ENCODE measurements around the gene METRNL. TPM values are rescaled to one million over a fixed set of nuclear protein-coding genes. Genes with fewer than 3 reads are reported as not detected.

Gene METRNL
- total RNA-seq (2021; ENCODE audit: unreplicated experiment) (58.7 TPM), Bru-seq, nascent RNA (percentile 61 among the genes with signal in this experiment), BruChase-seq, experiment 1, labeled RNA remaining after a 6-hour chase (percentile 64 among the genes with signal in this experiment), BruChase-seq, experiment 2, labeled RNA remaining after a 2-hour chase (percentile 66 among the genes with signal in this experiment)
- polyA plus RNA-seq (2012): 89.0 and 104 TPM in 2 replicates
- long read RNA-seq, transcript METRNL-201 (4 exons, 1,605 nt): major isoform, 66 of 79 reads
- long read RNA-seq, partial matches to known transcripts: 0 of 79 reads
- long read RNA-seq, other reads (novel, unspliced or antisense): 10 of 79 reads

- intact Hi-C loops (cut with micrococcal nuclease): no loop called here
- peak within 1 kb of the TSS; percentile 74 for H3K9ac ChIP-seq (ENCODE audit: low read length)
- TF ChIP-seq, protein P1, sequence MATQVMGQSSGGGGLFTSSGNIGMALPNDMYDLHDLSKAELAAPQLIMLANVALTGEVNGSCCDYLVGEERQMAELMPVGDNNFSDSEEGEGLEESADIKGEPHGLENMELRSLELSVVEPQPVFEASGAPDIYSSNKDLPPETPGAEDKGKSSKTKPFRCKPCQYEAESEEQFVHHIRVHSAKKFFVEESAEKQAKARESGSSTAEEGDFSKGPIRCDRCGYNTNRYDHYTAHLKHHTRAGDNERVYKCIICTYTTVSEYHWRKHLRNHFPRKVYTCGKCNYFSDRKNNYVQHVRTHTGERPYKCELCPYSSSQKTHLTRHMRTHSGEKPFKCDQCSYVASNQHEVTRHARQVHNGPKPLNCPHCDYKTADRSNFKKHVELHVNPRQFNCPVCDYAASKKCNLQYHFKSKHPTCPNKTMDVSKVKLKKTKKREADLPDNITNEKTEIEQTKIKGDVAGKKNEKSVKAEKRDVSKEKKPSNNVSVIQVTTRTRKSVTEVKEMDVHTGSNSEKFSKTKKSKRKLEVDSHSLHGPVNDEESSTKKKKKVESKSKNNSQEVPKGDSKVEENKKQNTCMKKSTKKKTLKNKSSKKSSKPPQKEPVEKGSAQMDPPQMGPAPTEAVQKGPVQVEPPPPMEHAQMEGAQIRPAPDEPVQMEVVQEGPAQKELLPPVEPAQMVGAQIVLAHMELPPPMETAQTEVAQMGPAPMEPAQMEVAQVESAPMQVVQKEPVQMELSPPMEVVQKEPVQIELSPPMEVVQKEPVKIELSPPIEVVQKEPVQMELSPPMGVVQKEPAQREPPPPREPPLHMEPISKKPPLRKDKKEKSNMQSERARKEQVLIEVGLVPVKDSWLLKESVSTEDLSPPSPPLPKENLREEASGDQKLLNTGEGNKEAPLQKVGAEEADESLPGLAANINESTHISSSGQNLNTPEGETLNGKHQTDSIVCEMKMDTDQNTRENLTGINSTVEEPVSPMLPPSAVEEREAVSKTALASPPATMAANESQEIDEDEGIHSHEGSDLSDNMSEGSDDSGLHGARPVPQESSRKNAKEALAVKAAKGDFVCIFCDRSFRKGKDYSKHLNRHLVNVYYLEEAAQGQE (IDR thresholded peaks at IDR 0.05; ENCODE audit: low read depth): no peak
- TF ChIP-seq FOSL1 (IDR thresholded peaks at IDR 0.05; ENCODE audit: low read depth): no peak
- peak; percentile 92 for TF ChIP-seq POLR2AphosphoS5 (IDR thresholded peaks at IDR 0.05; ENCODE audit: low read depth, low read length)
- no peak for TF ChIP-seq SIN3A (IDR thresholded peaks at IDR 0.05; ENCODE audit: low read depth)
- no peak for TF ChIP-seq CBX3 (IDR thresholded peaks at IDR 0.05; ENCODE audit: low read depth)
- no peak for TF ChIP-seq EZH2 (IDR thresholded peaks at IDR 0.05)
- TF ChIP-seq, protein P2, sequence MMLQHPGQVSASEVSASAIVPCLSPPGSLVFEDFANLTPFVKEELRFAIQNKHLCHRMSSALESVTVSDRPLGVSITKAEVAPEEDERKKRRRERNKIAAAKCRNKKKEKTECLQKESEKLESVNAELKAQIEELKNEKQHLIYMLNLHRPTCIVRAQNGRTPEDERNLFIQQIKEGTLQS (IDR thresholded peaks at IDR 0.05): no peak
- TF ChIP-seq TCF7L2 (IDR thresholded peaks at IDR 0.05; ENCODE audit: borderline replicate concordance, extremely low read depth, insufficient read depth, insufficient read length): peak; percentile 44
- no peak for TF ChIP-seq EZH2phosphoT487 (IDR thresholded peaks at IDR 0.05; ENCODE audit: borderline replicate concordance)
- TF ChIP-seq SRF (IDR thresholded peaks at IDR 0.05; ENCODE audit: low read depth): no peak
- no peak for TF ChIP-seq SP1 (IDR thresholded peaks at IDR 0.05; ENCODE audit: low read depth)
- no peak for TF ChIP-seq MAX (IDR thresholded peaks at IDR 0.05)
- TF ChIP-seq CTCF (IDR thresholded peaks at IDR 0.05 in 2 of 3, conservative IDR thresholded peaks at IDR 0.05 in 1 of 3; ENCODE audit: borderline replicate concordance in 1 of 3, insufficient read depth in 1 of 3, low read depth in 2 of 3, low read length in 2 of 3): no peak
- TF ChIP-seq, protein P3, sequence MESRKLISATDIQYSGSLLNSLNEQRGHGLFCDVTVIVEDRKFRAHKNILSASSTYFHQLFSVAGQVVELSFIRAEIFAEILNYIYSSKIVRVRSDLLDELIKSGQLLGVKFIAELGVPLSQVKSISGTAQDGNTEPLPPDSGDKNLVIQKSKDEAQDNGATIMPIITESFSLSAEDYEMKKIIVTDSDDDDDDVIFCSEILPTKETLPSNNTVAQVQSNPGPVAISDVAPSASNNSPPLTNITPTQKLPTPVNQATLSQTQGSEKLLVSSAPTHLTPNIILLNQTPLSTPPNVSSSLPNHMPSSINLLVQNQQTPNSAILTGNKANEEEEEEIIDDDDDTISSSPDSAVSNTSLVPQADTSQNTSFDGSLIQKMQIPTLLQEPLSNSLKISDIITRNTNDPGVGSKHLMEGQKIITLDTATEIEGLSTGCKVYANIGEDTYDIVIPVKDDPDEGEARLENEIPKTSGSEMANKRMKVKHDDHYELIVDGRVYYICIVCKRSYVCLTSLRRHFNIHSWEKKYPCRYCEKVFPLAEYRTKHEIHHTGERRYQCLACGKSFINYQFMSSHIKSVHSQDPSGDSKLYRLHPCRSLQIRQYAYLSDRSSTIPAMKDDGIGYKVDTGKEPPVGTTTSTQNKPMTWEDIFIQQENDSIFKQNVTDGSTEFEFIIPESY (IDR thresholded peaks at IDR 0.05; ENCODE audit: extremely low read depth, insufficient replicate concordance, low read length): no peak
- TF ChIP-seq POLR2A (IDR thresholded peaks at IDR 0.05; ENCODE audit: borderline replicate concordance, extremely low read depth, insufficient read depth, insufficient read length): peak; percentile 56
- TF ChIP-seq ZNF274 (IDR thresholded peaks at IDR 0.05; ENCODE audit: low read depth, low read length): no peak
- TF ChIP-seq CEBPB (IDR thresholded peaks at IDR 0.05; ENCODE audit: low read depth): no peak
- TF ChIP-seq EGR1 (IDR thresholded peaks at IDR 0.05; ENCODE audit: low read depth): no peak
- no peak for TF ChIP-seq JUND (IDR thresholded peaks at IDR 0.05)
- H3K27me3 ChIP-seq (ENCODE audit: insufficient read depth, low read length): no peaks in the 10 kb centered on the region
- H3K27ac ChIP-seq (ENCODE audit: low read depth, low read length): peak within 1 kb of the TSS; percentile 78
- H3K36me3 ChIP-seq (ENCODE audit: control insufficient read depth in 1 of 2, insufficient read depth in 2 of 2, low read length in 2 of 2): peaks cover 0 to 2% of the 10 kb centered on the region in 2 experiments; a peak in 1 of 4 replicates
- ChIA-PET CTCF (no interaction called here), POLR2A (interaction anchor here (0.6 kb wide), 2 partner anchors 31 to 746 kb away, joined by 3 to 4 read pairs; partner anchors contain the start of gene SECTM1), RAD21 (ENCODE audit: low non-redundant PET in 1 of 2, low total read pairs in 2 of 2, uncharacterized antibody in 2 of 2, unreplicated experiment in 2 of 2) (no interaction called here)
- H3K9me3 ChIP-seq (ENCODE audit: control insufficient read depth in 1 of 2, insufficient read depth in 1 of 2, low read depth in 1 of 2, low read length in 2 of 2): no peaks in the 10 kb centered on the region; a peak in 1 of 4 replicates
- peaks cover 27 to 40% of the 10 kb centered on the region in 2 experiments for H3K4me1 ChIP-seq (ENCODE audit: control insufficient read depth in 1 of 2, insufficient read depth in 2 of 2, low read length in 2 of 2)
- H3K9me2 ChIP-seq (ENCODE audit: insufficient read depth): no peaks in the 10 kb centered on the region
- peaks cover 11% of the 10 kb centered on the region; the same call in 1 of the 2 replicates for H4K20me1 ChIP-seq (ENCODE audit: insufficient read depth)
- H3K79me2 ChIP-seq (ENCODE audit: insufficient read depth, low read length): peaks cover 37% of the 10 kb centered on the region
- peak within 1 kb of the TSS; percentile 44 to 64 for H3K4me3 ChIP-seq (replicated peaks in 1 of 2; ENCODE audit: low read depth in 1 of 2, low read length in 2 of 2)
- H3K4me2 ChIP-seq (ENCODE audit: low read length): peak within 1 kb of the TSS; percentile 88
- DNase-seq (ENCODE audit: low read depth, low spot score) (no peak), ATAC-seq (peak; percentile 79)
- no peak within 1 kb of the TSS for H2AFZ ChIP-seq (ENCODE audit: low read depth, low read length, poor library complexity, severe bottlenecking)
- BruUV-seq (replicated peaks): no TSS peak
Observed at GRCh38 chr17:83079352-83079747, at the start of gene METRNL. Gene METRNL, plus strand, starts transcription at chr17:83079609. Its CDS starts 207 bp downstream, at chr17:83079816.
